IPS DF 6.9 (cell line): ENCODE data around the gene CFAP68.

Source experiments
- DNase-seq: peaks from one replicate; pipeline ENCODE4 v3.0.0-alpha.2; 2013; ENCODE audit warnings: low read depth, low spot score
- H3K27ac ChIP-seq: one replicate; pipeline ENCODE4 v1.5.1; 2013; ENCODE audit warnings: low read length, control low read depth
- H3K27me3 ChIP-seq: 2 replicates; pipeline ENCODE4 v1.6.1; 2013; ENCODE audit warnings: mild to moderate bottlenecking, low read length; ENCODE audit not compliant: control insufficient read depth, insufficient read depth
- H3K36me3 ChIP-seq: 2 replicates; pipeline ENCODE4 v1.6.1; 2013; ENCODE audit warnings: low read length; ENCODE audit not compliant: control insufficient read depth, insufficient read depth
- H3K4me1 ChIP-seq: 2 replicates; pipeline ENCODE4 v1.6.1; 2013; ENCODE audit warnings: low read length; ENCODE audit not compliant: control insufficient read depth, insufficient read depth
- H3K4me3 ChIP-seq: 2 replicates; pipeline ENCODE4 v1.5.1; 2013; ENCODE audit warnings: mild to moderate bottlenecking, low read length
- H3K9me3 ChIP-seq: 2 replicates; pipeline ENCODE4 v1.6.1; 2013; ENCODE audit warnings: low read length, inconsistent platforms; ENCODE audit not compliant: control insufficient read depth, insufficient read depth
- WGBS: extraction: QIAGEN DNeasy Blood & Tissue Kit; methylation state at CpG from one replicate; pipeline ENCODE4 v1.1.7; 2013; ENCODE audit warnings: mixed read lengths, missing lambda C conversion rate; ENCODE audit not compliant: insufficient read length, insufficient coverage; 5-methylcytosine and 5-hydroxymethylcytosine counted together

The CFAP68 gene

DNA sequence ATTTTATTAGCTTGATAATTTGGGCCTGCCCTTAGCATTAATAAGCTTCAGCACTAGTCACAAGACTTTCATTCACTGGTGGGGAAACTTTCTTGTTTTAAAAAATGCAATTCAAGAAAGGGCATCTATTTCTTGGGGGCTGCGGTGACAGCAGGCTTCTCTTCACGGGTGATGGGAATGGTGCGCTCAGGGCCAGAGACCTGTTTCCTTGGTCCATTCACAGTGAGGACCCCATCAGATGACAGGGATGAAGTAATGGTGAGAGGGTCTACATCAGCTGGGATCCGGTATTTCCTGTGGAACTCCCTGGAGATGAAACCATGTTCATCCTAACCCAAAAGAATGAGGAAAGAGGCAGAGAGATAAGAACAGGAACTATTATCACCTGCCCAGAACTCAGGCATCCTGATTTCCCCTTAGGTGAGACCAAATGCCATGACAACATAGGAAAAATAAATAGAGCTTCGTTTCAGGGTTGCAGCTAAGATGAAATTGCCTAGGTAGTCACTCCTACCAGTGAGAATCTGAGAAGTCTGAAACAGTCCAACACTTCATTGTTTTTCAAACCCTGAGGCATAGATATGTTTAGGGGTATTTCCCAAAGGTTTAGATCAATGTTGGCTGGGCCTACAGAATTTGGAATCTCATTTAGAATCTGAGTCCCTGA is 29.4 kb downstream of the CFAP68 start:
- no CpG with 5 or more reads among the region's 5 CpGs for whole genome bisulfite sequencing

DNA sequence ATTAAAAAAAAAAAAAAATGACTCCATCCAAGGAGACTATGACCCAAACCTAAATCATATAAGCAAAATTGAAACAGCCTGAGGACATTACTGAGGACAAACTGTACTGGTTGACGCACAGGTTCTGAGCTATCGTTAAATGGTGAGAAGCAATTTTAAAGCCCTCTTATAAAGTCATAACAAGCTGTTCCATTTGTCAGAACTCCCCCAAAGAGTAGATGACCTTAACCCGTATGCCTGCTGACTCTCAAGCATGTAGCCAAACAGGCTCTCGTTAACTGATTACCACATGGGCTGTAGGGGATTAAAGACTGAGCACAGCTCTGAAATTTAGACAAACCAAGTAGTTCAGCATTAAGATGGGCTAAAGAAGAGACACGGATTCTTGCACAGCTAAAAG is 30.0 kb downstream of the CFAP68 start:
- no peak for DNase-seq
- Histone ChIP-seq H3K9me3 (no peaks in the 10 kb centered on the region), H3K4me3 (no peak overlapping the region), H3K27ac (no peak overlapping the region), H3K27me3 (no peaks in the 10 kb centered on the region), H3K4me1 (peaks cover 8% of the 10 kb centered on the region), H3K36me3 (no peaks in the 10 kb centered on the region)
- WGBS = no CpG with 5 or more reads among the region's 5 CpGs

More for the DNA sequence above, 29.4 kb downstream of the CFAP68 start:
- H3K4me1 ChIP-seq = peaks cover 8% of the 10 kb centered on the region
- H3K36me3 ChIP-seq = no peaks in the 10 kb centered on the region
- H3K27me3 ChIP-seq = no peaks in the 10 kb centered on the region
- H3K4me3 ChIP-seq = no peak overlapping the region
- no peaks in the 10 kb centered on the region for H3K9me3 ChIP-seq
- DNase-seq = no peak
- no peak overlapping the region for H3K27ac ChIP-seq

DNA sequence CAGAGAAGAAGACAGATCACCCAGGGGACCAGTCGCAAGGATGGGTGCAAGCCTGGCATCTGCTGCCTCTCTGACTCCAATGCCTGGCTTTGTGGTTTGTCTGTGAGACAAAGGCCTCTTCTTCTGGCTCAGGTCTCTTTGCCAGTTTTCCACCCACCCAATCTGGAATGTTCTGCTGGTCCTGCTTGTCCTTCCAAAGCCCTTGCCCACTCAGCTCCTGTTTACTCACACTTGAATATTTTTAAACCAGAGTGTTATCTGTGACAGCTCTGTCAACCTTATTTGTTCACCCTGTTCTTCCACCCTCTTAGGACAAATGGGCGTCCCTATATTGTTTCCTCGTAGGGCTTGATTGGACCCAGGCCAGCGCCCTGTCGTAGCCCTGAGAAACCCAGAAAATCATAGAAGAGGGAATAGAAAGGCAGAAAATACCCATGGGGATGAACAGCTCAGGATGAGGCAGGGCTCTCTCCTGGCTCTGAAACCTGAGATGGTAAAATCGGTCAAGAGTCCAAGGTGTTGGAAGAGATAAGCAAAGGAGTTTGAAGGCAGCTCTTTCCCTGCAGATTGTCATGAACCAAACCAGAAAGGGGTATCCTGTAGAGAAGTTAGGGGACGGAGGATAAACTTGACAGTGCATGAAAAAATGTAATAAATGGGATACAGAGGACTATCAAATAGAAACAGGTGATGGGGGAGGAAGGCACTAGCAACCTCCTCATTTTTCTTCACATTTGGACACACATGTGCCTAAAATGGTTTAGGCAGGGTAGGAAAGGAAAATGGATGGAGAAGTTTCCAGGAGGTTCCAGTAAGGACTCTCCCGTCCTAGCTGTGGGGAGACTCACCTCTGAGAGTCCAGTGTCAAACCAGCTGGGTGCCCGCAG is 31.6 kb downstream of the CFAP68 start:
- H3K4me1 ChIP-seq = peaks cover 8% of the 10 kb centered on the region
- H3K9me3 ChIP-seq = no peaks in the 10 kb centered on the region
- no CpG with 5 or more reads among the region's 9 CpGs for WGBS
- no peak overlapping the region for H3K4me3 ChIP-seq
- no peak overlapping the region for H3K27ac ChIP-seq
- no peaks in the 10 kb centered on the region for H3K27me3 ChIP-seq
- H3K36me3 ChIP-seq = no peaks in the 10 kb centered on the region
- DNase-seq = no peak

DNA sequence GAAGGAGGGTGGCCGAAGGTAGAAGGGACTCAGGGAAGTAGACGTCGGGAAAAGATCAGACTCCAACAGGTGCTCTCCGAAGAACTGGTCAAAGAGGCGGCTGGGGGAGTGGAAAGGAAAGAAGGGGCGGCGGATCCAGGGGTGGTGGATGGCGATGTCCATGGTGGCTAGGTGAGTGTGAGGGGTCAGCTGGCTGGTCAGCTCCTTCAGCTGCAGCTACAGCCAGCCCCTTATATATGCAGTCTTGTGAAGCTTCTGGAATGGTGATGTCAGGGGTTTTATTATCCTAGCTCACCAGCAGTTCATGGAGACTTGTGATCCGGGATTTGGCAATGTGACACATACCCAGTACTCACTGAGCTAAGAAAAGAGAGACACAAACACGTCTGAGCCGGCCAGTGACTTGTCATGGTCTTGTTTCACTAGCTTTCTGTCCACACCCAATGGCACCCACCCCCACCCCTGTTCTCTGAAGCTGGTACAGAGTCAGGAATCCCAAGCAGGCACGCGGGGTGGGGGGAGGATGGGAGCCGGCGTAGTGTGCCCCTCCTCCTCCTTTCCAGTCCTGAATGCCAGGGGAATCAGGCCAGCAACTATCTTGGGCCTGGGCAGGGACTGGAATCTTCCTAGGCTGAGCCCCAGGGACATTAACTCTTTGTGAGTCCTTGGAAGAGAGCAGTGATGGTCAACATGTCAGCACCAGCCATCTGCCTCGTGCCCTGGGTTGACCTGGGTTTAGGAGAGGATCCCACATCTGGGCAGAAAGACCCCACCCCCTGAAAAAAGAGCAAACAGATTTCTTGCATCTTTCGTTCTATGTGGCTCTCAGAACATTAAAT is 32.4 kb downstream of the CFAP68 start, which contains the start of gene CRYAB:
Gene CRYAB, minus strand, starts transcription at position 208 of the 839 bp plus-strand sequence. Its CDS starts 46 bp downstream, at position 162.
- H3K4me1 ChIP-seq = peaks cover 8% of the 10 kb centered on the region
- H3K9me3 ChIP-seq = no peaks in the 10 kb centered on the region
- H3K27me3 ChIP-seq = no peaks in the 10 kb centered on the region
- H3K4me3 ChIP-seq = no peak within 1 kb of the TSS
- no CpG with 5 or more reads among the region's 17 CpGs for WGBS
- DNase-seq = no peak
- no peaks in the 10 kb centered on the region for H3K36me3 ChIP-seq
- H3K27ac ChIP-seq = no peak within 1 kb of the TSS

DNA sequence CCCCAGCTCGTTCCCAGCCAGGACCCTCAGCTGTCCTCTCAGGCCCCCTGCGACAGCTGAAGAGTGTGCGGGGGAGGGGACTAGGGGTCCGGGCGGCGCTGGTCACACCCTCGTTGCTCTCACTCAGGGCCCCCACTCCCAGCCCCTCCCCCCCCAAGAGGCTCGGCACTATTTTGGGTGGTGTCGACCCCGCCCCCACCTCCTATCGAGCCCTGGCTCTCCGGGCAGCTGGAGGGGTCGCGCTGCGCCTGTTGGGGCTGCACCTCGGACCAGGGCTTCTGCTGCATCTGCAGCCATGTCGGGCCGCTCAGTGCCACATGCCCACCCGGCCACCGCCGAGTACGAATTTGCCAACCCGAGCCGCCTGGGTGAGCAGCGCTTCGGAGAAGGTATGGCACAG is 33.2 kb downstream of the CFAP68 start, which contains the start of gene HSPB2:
Gene HSPB2, plus strand, starts transcription at position 200 of the 400 bp plus-strand sequence. Its CDS starts 96 bp downstream, at position 296.
- DNase-seq = no peak
- no peaks in the 10 kb centered on the region for H3K27me3 ChIP-seq
- H3K4me3 ChIP-seq = no peak within 1 kb of the TSS
- no peaks in the 10 kb centered on the region for H3K36me3 ChIP-seq
- WGBS = no CpG with 5 or more reads among the region's 26 CpGs
- H3K4me1 ChIP-seq = peaks cover 8% of the 10 kb centered on the region
- no peak within 1 kb of the TSS for H3K27ac ChIP-seq
- H3K9me3 ChIP-seq = no peaks in the 10 kb centered on the region

DNA sequence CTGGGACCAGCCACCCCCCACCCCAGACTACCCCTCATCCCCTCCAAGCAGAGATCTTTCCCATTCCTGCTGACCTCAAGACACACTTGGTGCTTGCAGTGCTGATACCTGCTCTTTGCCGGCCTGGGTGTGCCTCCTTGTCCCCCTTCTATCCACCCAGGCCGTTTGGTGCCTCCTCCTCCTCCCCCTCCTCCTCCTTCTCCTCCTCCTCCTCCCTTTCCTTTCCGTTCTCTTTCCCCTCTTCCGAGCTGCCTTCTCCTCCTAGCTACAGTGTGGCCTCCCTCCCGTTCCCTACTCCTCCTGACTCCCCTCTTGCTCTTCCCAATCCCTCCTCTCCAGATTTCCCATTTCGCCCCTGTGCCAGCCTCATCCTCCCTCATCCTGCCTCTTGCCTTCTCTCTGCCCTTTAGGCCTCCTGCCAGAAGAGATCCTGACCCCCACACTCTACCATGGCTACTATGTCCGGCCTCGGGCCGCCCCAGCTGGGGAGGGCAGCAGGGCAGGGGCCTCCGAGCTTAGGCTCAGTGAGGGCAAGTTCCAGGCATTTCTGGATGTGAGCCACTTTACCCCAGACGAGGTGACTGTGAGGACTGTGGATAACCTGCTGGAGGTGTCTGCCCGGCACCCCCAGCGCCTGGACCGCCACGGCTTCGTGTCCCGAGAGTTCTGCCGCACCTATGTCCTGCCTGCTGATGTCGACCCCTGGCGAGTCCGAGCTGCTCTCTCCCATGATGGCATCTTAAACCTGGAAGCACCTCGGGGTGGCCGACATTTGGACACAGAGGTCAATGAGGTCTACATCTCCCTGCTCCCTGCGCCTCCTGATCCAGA is 33.9 kb downstream of the CFAP68 start:
- Histone ChIP-seq H3K36me3 (no peaks in the 10 kb centered on the region), H3K4me3 (no peak overlapping the region), H3K4me1 (peaks cover 8% of the 10 kb centered on the region), H3K27ac (no peak overlapping the region), H3K9me3 (no peaks in the 10 kb centered on the region), H3K27me3 (no peaks in the 10 kb centered on the region; the same call in 1 of the 2 replicates)
- DNase-seq = no peak
- WGBS = no CpG with 5 or more reads among the region's 24 CpGs

DNA sequence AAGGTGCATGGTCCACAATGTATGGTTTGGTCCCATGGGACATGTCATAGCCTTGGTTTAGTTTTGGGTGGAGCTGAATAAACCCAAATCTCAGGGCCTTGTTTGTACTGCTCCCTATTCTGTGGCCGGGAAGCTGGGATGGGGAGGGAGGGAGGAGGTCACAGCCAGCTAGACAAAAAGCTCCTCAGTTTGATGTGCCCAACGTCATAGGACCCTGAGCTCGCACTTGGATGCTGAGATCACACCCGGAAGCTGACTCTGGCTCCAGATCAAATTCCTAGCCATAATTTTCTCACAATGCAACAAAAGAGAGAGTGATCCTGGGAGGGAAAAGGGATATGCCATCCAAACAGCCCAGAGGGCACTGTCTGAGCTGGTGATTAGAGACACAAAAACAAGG is 34.7 kb downstream of the CFAP68 start:
- no peak overlapping the region for H3K4me3 ChIP-seq
- no peak overlapping the region for H3K27ac ChIP-seq
- H3K36me3 ChIP-seq = no peaks in the 10 kb centered on the region
- no peaks in the 10 kb centered on the region for H3K9me3 ChIP-seq
- H3K27me3 ChIP-seq = no peaks in the 10 kb centered on the region; the same call in 1 of the 2 replicates
- WGBS = no CpG with 5 or more reads among the region's 4 CpGs
- peaks cover 8% of the 10 kb centered on the region for H3K4me1 ChIP-seq
- no peak for DNase-seq

DNA sequence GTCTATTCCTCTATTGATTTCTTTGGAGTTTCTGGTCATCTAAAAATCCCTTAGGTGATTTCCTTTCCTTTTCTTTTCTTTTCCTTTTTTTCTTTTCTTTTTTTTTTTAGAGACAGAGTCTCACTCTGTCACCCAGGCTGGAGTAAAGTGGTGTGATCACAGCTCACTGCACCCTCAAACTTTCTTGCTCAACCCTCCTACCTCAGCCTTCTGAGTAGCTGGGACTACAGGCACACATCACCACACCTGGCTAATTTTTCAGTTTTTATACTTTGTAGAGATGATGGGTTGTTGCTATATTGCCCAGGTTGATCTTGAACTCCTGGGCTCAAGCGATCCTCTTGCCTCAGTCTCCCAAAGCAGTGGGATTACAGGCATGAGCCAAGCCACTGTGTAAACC is 37.4 kb downstream of the CFAP68 start:
- WGBS = no CpG with 5 or more reads among the region's 1 CpG
- no peak for DNase-seq
- peaks cover 7% of the 10 kb centered on the region for H3K4me1 ChIP-seq

DNA sequence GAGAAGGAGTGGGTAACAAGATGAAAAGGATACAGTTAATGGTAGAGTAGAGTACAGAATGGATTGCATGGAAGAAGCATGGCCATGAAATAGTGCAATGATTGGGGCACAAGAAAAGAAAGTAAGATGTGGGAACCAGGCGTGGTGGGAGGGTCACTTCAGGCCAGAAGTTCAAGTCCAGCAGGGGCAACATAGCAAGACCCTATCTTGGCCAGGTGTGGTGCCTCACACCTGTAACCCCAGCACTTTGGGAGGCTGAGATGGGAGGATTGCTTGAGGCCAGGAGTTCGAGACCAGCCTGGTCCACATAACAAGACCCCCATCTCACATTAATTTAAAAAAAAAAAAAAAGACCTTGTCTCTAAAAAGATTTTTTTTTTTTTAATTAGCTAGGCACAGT is 38.0 kb downstream of the CFAP68 start:
- Histone ChIP-seq H3K9me3 (no peaks in the 10 kb centered on the region), H3K4me1 (peaks cover 2% of the 10 kb centered on the region), H3K27me3 (no peaks in the 10 kb centered on the region; the same call in 1 of the 2 replicates), H3K27ac (no peak overlapping the region), H3K4me3 (no peak overlapping the region), H3K36me3 (no peaks in the 10 kb centered on the region)
- no peak for DNase-seq
- no CpG with 5 or more reads among the region's 2 CpGs for WGBS

More for the DNA sequence above, 37.4 kb downstream of the CFAP68 start:
- Histone ChIP-seq H3K9me3 (no peaks in the 10 kb centered on the region), H3K27me3 (no peaks in the 10 kb centered on the region; the same call in 1 of the 2 replicates), H3K27ac (no peak overlapping the region), H3K4me3 (no peak overlapping the region), H3K36me3 (no peaks in the 10 kb centered on the region)
